T-helper 2 cell treated with Interferon-gamma antibody and Interleukin-4, amounts not matched to agents 5 μg/mL and 100 μg/mL, for 36 hours (primary cell): ENCODE measurements around the gene KYNU.
"Not testable (repeated sequence)": the region's sequence is repeated elsewhere in the genome, so short reads cannot be mapped to it uniquely, and the experiment has no call there.

ENCODE experiments used
- DNase-seq: peaks from one replicate; pipeline ENCODE4 v3.0.0; 2021; ENCODE audit warnings: low spot score
- H3K27ac Mint-ChIP-seq: one replicate; pipeline ENCODE4 v1.8.0; 2021; ENCODE audit warnings: mild to moderate bottlenecking, mixed read lengths
- H3K27me3 Mint-ChIP-seq: one replicate; pipeline ENCODE4 v1.8.0; 2021; ENCODE audit warnings: low read depth, mixed read lengths
- H3K36me3 Mint-ChIP-seq: one replicate; pipeline ENCODE4 v1.8.0; 2021; ENCODE audit warnings: low read depth, mixed read lengths
- H3K4me1 Mint-ChIP-seq: one replicate; pipeline ENCODE4 v1.8.0; 2021; ENCODE audit warnings: low read depth, mixed read lengths
- H3K4me3 Mint-ChIP-seq: one replicate; pipeline ENCODE4 v1.8.0; 2022; ENCODE audit warnings: mild to moderate bottlenecking, moderate library complexity, mixed read lengths
- H3K9me3 Mint-ChIP-seq: one replicate; pipeline ENCODE4 v1.8.0; 2021; ENCODE audit warnings: mixed read lengths

The KYNU gene

DNA sequence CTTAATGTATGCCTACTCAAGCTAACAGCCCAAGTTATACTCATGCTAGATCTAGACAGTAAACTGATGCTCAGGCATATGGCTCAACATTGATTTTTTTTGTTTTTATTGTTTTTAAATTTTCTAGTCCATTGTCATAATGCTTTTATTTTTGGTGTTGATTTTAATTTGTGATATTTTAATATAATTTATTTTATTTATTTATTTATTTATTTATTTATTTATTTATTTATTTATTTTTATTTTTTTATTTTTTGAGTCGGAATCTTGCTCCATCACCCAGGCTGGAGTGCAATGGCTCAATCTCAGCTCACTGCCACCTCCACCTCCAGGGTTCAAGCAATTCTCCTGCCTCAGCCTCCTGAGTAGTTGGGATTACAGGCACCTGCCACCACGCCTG is 12.9 kb upstream of the KYNU start:
- H3K4me1 Mint-ChIP-seq, H3K27me3 Mint-ChIP-seq, H3K9me3 Mint-ChIP-seq, H3K4me3 Mint-ChIP-seq, H3K36me3 Mint-ChIP-seq, DNase-seq, H3K27ac Mint-ChIP-seq: not testable (repeated sequence)

DNA sequence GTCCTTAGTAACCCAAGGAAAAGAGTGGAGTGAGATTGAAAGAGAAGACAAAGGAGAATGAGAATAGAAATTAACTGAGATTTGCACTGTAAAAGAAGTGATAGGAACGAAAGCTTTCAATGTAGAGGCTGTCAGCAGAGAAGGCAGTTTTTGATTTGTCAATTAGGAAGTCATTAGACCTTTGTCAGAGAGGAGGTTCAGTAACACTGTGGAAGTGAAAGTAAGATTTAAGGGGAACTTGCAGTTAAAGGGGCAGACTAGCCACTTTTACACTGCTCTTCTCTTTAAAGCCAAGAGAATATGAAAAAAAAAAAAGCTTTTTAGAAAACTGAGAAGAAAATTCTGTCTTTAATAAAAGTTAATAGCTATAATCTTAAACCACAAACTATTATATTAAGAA is 11.5 kb upstream of the KYNU start:
- no peak overlapping the region for H3K27ac Mint-ChIP-seq

DNA sequence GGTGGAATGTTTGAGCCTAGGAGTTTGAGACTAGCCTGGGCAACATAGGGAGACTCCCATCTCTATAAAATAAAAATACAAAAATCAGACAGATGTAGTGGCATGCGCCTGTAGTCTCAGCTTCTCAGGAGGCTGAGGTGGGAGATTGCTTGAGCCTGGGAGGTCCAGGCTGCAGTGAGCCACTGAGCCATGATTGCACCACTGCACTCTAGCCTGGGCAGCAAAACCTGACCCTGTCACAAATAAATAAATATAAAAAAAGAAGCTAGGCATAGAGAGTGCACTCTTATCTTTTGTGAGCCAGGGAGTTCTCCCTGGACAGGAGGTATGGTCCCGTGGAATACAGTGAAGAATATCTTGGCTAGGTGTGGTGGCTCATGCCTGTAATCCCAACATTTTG is 11.0 kb upstream of the KYNU start:
- Mint-ChIP-seq H3K4me1 (no peaks in the 10 kb centered on the region), H3K27me3 (peaks cover 4% of the 10 kb centered on the region), H3K36me3 (no peaks in the 10 kb centered on the region), H3K27ac (no peak overlapping the region), H3K9me3 (no peaks in the 10 kb centered on the region), H3K4me3 (no peak overlapping the region)
- DNase-seq, result no peak

More for the DNA sequence above, 11.5 kb upstream of the KYNU start:
- H3K4me3 Mint-ChIP-seq, result no peak overlapping the region
- no peak for DNase-seq
- peaks cover 4% of the 10 kb centered on the region for H3K27me3 Mint-ChIP-seq
- H3K4me1 Mint-ChIP-seq, result no peaks in the 10 kb centered on the region
- no peaks in the 10 kb centered on the region for H3K9me3 Mint-ChIP-seq
- no peaks in the 10 kb centered on the region for H3K36me3 Mint-ChIP-seq

DNA sequence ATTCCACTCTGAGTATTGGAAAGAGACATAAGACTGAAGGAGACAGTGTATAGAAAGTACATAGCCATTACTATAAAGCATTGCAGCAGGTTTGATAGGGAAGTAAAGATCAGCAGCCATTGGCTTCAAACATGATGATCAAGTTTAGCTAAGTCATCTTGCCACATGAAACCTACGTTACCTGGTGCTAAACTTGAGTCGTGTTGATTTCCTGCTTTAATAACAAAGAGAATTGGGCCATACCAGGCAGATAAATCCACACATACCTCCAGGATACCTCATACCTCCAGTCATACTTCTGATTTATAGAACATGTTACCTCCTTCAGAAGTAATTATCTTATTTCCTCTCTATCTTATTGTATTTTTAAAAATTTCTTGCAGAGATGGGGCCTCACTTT is 10.3 kb upstream of the KYNU start:
- Mint-ChIP-seq H3K4me1 (no peaks in the 10 kb centered on the region), H3K27me3 (peaks cover 4% of the 10 kb centered on the region), H3K36me3 (no peaks in the 10 kb centered on the region), H3K27ac (no peak overlapping the region), H3K9me3 (no peaks in the 10 kb centered on the region), H3K4me3 (no peak overlapping the region)
- no peak for DNase-seq

DNA sequence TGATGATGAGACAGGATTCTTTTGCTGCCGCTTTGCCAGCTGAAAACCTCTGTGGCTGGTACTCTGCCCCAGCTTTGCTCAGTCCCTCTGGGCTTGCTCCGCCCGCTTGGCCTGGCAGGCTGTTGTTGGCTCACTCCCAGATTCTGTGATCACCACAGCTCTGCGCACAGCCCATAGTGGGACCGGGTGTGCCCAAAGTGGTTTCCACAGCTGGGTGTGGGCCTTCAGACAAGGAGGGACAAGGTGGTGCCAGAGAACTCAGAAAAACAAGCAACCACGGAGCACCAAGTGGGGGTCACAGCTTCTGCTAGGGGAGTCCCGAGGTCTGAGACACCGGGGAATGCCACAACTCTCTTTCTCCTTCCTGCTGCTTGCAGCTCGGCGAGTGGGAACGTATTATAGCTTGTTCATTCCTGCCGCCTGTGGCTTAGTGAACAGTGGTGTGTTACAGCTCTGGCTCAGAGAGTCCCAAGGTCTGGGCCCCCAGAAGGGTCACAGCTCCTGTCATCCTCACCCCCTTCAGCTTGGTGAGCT is 9.2 kb upstream of the KYNU start:
- H3K27ac Mint-ChIP-seq, result no peak overlapping the region
- H3K4me3 Mint-ChIP-seq, result no peak overlapping the region
- H3K9me3 Mint-ChIP-seq, result no peaks in the 10 kb centered on the region
- DNase-seq, result no peak
- peaks cover 4% of the 10 kb centered on the region for H3K27me3 Mint-ChIP-seq
- no peaks in the 10 kb centered on the region for H3K4me1 Mint-ChIP-seq
- H3K36me3 Mint-ChIP-seq, result no peaks in the 10 kb centered on the region

DNA sequence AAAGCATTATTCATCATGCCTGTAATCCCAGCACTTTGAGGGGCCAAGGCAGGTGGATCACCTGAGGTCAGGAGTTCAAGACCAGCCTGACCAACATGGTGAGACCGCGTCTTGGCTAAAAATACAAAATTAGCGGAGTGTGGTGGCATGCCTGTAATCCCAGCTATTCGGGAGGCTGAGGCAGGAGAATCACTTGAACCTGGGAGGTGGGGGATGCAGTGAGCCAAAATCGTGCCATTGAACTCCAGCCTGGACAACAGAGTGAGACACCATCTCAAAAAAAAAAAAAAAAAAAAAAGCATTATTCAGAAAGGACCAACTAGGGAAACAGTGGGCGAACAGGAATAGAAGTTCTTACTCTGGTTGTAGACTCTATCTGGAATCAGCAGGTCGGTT is 8.4 kb upstream of the KYNU start:
- not testable (repeated sequence) for DNase-seq, H3K4me1 Mint-ChIP-seq, H3K27ac Mint-ChIP-seq, H3K27me3 Mint-ChIP-seq, H3K9me3 Mint-ChIP-seq, H3K36me3 Mint-ChIP-seq, H3K4me3 Mint-ChIP-seq

DNA sequence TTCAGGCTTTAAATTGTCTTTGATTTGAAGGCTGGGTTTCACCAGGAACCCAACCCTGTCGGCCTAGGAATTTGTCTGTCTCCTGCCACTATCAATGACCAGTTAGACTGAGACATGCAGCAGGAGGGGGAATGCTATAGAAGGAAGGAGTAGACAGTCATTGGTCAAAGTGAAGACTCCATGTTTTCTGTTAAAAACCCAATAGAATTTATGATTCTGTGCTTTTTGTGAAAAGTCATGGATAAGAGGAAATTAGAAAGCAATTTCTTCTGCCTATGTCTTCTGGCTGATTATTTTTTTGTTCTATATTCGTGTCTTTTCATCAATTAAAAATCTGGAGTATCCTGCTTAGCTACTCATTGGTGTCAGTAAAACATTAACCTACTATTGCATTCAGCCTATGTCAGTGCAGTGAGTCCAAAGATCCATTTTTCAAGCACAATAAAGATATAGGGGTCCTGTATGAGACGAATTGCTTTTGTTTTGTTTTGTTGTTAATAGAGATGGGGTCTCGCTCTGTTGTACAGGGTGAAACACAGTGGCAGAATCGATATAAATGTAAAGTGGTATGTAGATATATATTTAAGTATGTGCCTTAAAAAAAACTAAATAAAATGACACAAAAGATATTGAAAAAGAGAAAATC is 7.9 kb upstream of the KYNU start:
- DNase-seq, result no peak
- Mint-ChIP-seq H3K4me3 (no peak overlapping the region), H3K9me3 (no peaks in the 10 kb centered on the region), H3K27me3 (peaks cover 4% of the 10 kb centered on the region), H3K36me3 (no peaks in the 10 kb centered on the region), H3K4me1 (no peaks in the 10 kb centered on the region), H3K27ac (no peak overlapping the region)

DNA sequence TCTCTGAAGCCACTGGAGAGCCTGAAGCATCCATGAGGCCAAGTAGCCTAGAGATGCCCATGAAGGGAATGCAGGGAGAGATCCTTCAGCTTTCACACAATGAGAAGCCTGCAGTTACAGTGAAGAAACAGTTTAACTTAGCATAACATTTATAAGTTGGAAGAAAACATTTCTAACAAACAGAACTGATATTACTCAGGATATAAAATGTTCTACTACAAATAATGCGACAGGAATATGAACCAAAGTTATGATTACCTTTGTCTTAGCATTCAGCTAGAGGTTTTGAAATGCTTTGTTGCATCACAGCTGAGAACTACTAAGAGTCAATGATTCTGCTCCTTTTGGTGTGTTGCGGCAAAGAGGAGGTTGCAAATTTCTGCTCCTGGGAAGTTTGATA is 6.9 kb upstream of the KYNU start:
- Mint-ChIP-seq H3K4me1 (no peaks in the 10 kb centered on the region), H3K27me3 (peaks cover 4% of the 10 kb centered on the region), H3K4me3 (no peak overlapping the region), H3K27ac (no peak overlapping the region), H3K9me3 (no peaks in the 10 kb centered on the region), H3K36me3 (no peaks in the 10 kb centered on the region)
- DNase-seq, result no peak

DNA sequence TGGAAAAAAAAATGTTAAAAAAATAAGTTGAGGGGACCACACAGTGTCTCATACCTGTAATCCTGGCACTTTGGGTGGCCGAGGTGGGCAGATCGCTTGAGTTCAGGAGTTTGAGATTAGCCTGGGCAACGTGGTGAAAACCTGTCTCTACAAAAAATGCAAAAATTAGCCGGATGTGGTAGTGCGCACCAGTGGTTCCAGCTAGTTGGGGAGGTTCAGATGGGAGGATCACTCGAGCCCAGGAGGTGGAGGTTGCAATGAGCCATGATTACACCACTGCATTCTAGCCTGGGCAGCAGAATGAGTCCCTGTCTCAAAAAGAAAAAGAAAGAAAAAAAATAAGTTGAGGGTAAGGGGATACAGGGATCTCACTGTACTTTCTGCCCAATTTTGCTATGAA is 6.1 kb upstream of the KYNU start:
- no peaks in the 10 kb centered on the region for H3K4me1 Mint-ChIP-seq
- no peaks in the 10 kb centered on the region for H3K36me3 Mint-ChIP-seq
- no peak overlapping the region for H3K4me3 Mint-ChIP-seq
- H3K27ac Mint-ChIP-seq, result no peak overlapping the region
- DNase-seq, result no peak
- peaks cover 4% of the 10 kb centered on the region for H3K27me3 Mint-ChIP-seq
- no peaks in the 10 kb centered on the region for H3K9me3 Mint-ChIP-seq

DNA sequence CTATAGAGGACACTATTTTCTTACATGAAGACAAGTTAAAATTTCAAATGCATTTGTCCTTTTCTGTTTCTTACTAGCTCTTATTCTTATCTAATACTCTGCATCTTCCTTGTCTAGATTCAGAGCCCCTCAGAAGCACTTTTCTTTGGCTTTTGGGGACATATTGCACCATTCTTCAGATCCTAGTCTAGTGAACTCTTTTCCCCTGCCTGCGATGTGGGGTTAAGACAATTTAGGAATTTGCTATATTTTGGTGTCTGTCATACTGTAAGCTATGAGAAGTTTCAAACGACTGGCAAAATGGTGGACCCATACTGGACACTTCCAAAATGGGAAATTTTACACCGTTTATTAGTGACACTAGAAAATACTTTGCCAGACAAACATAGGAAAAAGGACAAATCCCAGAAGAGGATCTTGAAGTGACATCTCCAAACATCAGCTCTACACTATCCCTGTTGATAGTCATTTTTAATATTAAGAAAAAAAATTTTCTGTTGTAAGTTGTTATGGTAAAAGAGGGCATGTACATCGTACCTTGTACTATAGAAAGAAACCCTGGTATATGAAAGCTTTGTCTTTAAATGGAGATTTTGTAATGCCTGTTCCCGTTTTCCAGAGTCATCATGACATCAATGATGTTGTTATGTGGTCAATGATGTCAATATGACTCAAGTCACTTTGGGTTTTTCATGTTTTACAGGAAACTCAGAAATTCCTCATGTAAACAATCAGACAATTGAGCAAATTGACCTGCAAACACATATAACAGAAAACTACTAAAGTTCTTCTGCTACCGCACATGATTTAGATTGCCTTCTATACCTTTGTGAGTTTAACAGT is 4.4 kb upstream of the KYNU start:
- H3K9me3 Mint-ChIP-seq, result no peaks in the 10 kb centered on the region
- no peak for DNase-seq
- H3K27me3 Mint-ChIP-seq, result peaks cover 3% of the 10 kb centered on the region
- no peak overlapping the region for H3K4me3 Mint-ChIP-seq
- H3K4me1 Mint-ChIP-seq, result no peaks in the 10 kb centered on the region
- H3K27ac Mint-ChIP-seq, result no peak overlapping the region
- H3K36me3 Mint-ChIP-seq, result no peaks in the 10 kb centered on the region

DNA sequence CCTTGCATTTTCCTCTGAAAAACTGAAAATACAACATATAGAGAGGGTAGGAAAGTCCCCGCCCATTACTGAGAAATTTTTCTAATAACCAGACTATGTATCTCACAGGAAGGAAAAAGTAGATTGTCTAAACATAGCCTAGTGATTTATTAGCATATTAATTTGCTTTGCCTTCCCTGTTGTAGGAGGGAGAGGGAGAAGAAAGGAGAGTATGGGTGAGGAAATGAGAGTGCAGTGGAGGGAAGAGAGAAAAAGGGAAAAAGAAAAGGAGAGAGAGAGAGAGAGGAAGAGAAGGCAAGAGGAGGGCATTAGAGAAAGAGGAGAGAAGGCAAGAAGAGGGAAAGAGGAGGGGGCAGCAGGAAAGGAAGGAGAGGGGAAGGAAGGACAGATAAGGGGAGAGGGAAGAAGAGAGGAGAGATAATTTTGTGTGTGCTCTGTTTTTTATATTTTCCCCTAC is 3.6 kb upstream of the KYNU start:
- Mint-ChIP-seq H3K4me3 (no peak overlapping the region), H3K4me1 (no peaks in the 10 kb centered on the region), H3K27me3 (no peaks in the 10 kb centered on the region), H3K27ac (no peak overlapping the region), H3K36me3 (no peaks in the 10 kb centered on the region), H3K9me3 (no peaks in the 10 kb centered on the region)
- DNase-seq, result no peak

DNA sequence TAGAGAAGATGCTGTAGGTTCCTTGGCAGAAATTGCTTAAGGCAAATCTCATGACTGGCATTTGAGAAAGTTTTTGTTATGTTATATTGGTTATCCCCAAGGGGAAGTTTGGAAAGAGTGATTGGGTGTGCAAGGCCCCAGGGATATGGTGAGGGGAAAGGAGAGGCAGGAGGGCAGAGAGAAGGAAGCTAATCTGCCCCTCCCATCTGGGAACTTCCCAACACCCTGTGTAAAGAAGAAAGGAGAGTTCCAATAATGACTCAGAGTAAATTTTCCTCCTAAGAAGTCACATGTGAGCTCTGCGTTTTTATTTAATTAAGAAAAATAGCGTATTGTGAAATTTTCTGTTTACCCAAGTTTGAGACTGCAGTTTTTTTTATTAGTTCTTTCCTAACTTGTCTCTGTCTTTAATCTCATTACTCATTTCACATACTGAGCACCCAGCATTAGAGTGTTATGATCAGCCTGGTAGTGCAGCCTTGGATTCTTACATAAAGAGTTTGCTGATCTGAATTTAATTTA is 3.1 kb upstream of the KYNU start:
- Mint-ChIP-seq H3K36me3 (no peaks in the 10 kb centered on the region), H3K9me3 (no peaks in the 10 kb centered on the region), H3K27me3 (no peaks in the 10 kb centered on the region), H3K27ac (no peak overlapping the region), H3K4me1 (no peaks in the 10 kb centered on the region), H3K4me3 (no peak overlapping the region)
- DNase-seq, result no peak

DNA sequence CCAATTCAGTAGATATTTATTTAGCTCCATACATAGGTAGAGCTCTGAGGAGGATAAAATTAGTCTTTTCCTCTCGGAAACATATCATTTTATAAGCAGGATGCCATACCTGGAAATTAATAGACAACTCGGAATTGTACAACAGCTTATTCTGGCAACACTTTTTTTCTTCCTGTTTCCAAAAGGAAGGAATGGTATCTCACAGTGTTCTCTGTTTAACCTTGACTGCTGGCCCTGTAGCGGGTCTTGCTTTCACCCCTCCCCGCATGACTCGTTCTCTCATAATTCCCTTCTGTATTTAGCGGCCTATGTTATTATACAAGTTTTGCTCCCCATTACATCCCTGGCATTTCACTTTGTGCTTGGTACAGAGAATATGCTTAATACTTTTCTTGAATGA is 2.5 kb upstream of the KYNU start:
- no peaks in the 10 kb centered on the region for H3K27me3 Mint-ChIP-seq
- no peaks in the 10 kb centered on the region for H3K4me1 Mint-ChIP-seq
- H3K36me3 Mint-ChIP-seq, result no peaks in the 10 kb centered on the region
- H3K4me3 Mint-ChIP-seq, result no peak overlapping the region
- no peak overlapping the region for H3K27ac Mint-ChIP-seq
- no peak for DNase-seq
- no peaks in the 10 kb centered on the region for H3K9me3 Mint-ChIP-seq

DNA sequence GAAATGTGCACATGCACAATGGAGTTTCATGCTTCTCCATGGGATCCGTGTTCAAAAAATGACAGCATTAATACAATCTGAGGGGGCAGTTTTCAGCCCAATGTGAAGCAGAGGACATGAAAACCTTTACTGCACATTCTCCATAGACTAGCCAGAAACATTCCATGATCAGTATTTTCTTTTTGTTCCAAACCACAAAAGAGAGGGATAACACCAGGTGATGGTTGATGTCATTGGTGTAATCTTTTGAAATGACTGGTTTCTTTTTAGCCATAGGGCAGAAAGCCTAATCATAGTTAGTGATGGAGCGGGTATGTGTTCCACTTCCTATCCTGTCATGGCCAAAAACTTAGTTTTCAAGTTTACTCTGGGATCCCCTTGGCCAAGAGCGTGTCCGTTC is 1.8 kb upstream of the KYNU start:
- Mint-ChIP-seq H3K4me3 (no peak overlapping the region), H3K4me1 (no peaks in the 10 kb centered on the region), H3K9me3 (no peaks in the 10 kb centered on the region)

More for the DNA sequence above, 1.8 kb upstream of the KYNU start:
- Mint-ChIP-seq H3K36me3 (no peaks in the 10 kb centered on the region), H3K27me3 (no peaks in the 10 kb centered on the region), H3K27ac (no peak overlapping the region)
- DNase-seq, result no peak
